Calu3 (cell line): ENCODE data around the gene MYOZ2. TPM values are rescaled to one million over a fixed set of nuclear protein-coding genes. Genes with fewer than 3 reads are reported as not detected.

Source experiments
- BruUV-seq: library from RNA; stranded (reverse); fragments of 400-500 nt; replicated peaks from 2 replicates; lab custom pipeline; 2021; lab: Mats Ljungman, UMichigan
- CTCF ChIA-PET: fragments of 300-600 bp; sonication (Branson Sonifier 250); formaldehyde crosslinking; loops from one replicate; lab custom pipeline; 2022; ENCODE audit warnings: antibody characterized with exemption; lab: Charles Lee
- DNase-seq: peaks from one replicate; pipeline ENCODE4 v3.0.0; 2022
- H3K27ac Mint-ChIP-seq: one replicate; pipeline ENCODE4 v1.8.0; 2022; ENCODE audit warnings: mixed read lengths; ENCODE audit not compliant: unreplicated experiment
- H3K27me3 Mint-ChIP-seq: one replicate; pipeline ENCODE4 v1.8.0; 2022; ENCODE audit warnings: mixed read lengths; ENCODE audit not compliant: unreplicated experiment
- H3K36me3 Mint-ChIP-seq: one replicate; pipeline ENCODE4 v1.8.0; 2022; ENCODE audit warnings: mild to moderate bottlenecking, moderate library complexity, mixed read lengths; ENCODE audit not compliant: insufficient read depth, unreplicated experiment
- H3K4me1 Mint-ChIP-seq: one replicate; pipeline ENCODE4 v1.8.0; 2022; ENCODE audit warnings: mild to moderate bottlenecking, low read depth, mixed read lengths; ENCODE audit not compliant: unreplicated experiment
- H3K4me3 Mint-ChIP-seq: one replicate; pipeline ENCODE4 v1.8.0; 2022; ENCODE audit warnings: mild to moderate bottlenecking, low read depth, moderate library complexity, mixed read lengths; ENCODE audit not compliant: unreplicated experiment
- H3K9me3 Mint-ChIP-seq: one replicate; pipeline ENCODE4 v1.8.0; 2022; ENCODE audit warnings: low read depth, mixed read lengths; ENCODE audit not compliant: unreplicated experiment
- CTCF ChIP-seq: fragments of 200-600 bp; IDR thresholded peaks from one replicate; pipeline ENCODE4 v1.8.0; 2022; ENCODE audit warnings: antibody characterized with exemption; ENCODE audit not compliant: unreplicated experiment
- intact Hi-C: fragments of 100-400 bp; cut with micrococcal nuclease; formaldehyde crosslinking; loops from one replicate; pipeline ENCODE4 v1.10.0; 2022; ENCODE audit not compliant: unreplicated experiment
- total RNA-seq: library from RNA; stranded (reverse); gene quantifications from 2 replicates; pipeline ENCODE4 v1.2.3, GENCODE V29; 2022

MYOZ2 gene
- total RNA-seq, 1 experiment from 2014 or later, result not detected

- BruUV-seq, result no TSS peak
- Mint-ChIP-seq H3K27me3 (no peaks in the 10 kb centered on the region), H3K4me1 (peaks cover 32% of the 10 kb centered on the region), H3K4me3 (no peak overlapping the region), H3K9me3 (no peaks in the 10 kb centered on the region), H3K36me3 (peaks cover 5% of the 10 kb centered on the region), H3K27ac (no peak overlapping the region)
- CTCF ChIA-PET, result no interaction called here
- DNase-seq, result no peak
- no peak for TF ChIP-seq CTCF
- intact Hi-C loops, result no loop called here
These were observed 25.5 kb upstream of the MYOZ2 start for GRCh38 chr4:119110121-119110520.

- Mint-ChIP-seq H3K9me3 (no peaks in the 10 kb centered on the region), H3K36me3 (peaks cover 5% of the 10 kb centered on the region), H3K27me3 (no peaks in the 10 kb centered on the region), H3K4me3 (no peak overlapping the region), H3K27ac (no peak overlapping the region), H3K4me1 (peaks cover 28% of the 10 kb centered on the region)
- CTCF ChIA-PET, result no interaction called here
- no TSS peak for BruUV-seq
- intact Hi-C loops, result no loop called here
- DNase-seq, result no peak
- no peak for TF ChIP-seq CTCF
These were observed 24.3 kb upstream of the MYOZ2 start for GRCh38 chr4:119111296-119111695.

GRCh38 chr4:119113033-119113655 is 22.5 kb upstream of the MYOZ2 start:
- CTCF ChIA-PET, result no interaction called here
- Mint-ChIP-seq H3K27me3 (no peaks in the 10 kb centered on the region), H3K4me3 (no peak overlapping the region), H3K36me3 (no peaks in the 10 kb centered on the region), H3K27ac (peak overlapping the region; percentile 72), H3K9me3 (no peaks in the 10 kb centered on the region), H3K4me1 (peaks cover 12% of the 10 kb centered on the region)
- intact Hi-C loops, result no loop called here
- BruUV-seq, result no TSS peak
- DNase-seq, result no peak
- TF ChIP-seq CTCF, result no peak

- DNase-seq, result no peak
- BruUV-seq, result no TSS peak
- Mint-ChIP-seq H3K4me1 (peaks cover 8% of the 10 kb centered on the region), H3K36me3 (no peaks in the 10 kb centered on the region), H3K4me3 (no peak overlapping the region), H3K27me3 (no peaks in the 10 kb centered on the region), H3K9me3 (no peaks in the 10 kb centered on the region), H3K27ac (no peak overlapping the region)
- CTCF ChIA-PET, result no interaction called here
- TF ChIP-seq CTCF, result no peak
- intact Hi-C loops, result no loop called here
These were observed 19.6 kb upstream of the MYOZ2 start for GRCh38 chr4:119116021-119116420.
